NAMALWA (cell line): ENCODE measurements around the gene NINJ2.

Experiments
- DNase-seq: peaks from one replicate; pipeline ENCODE4 v3.0.0-alpha.2; 2015; ENCODE audit warnings: low spot score

NINJ2 gene

DNA sequence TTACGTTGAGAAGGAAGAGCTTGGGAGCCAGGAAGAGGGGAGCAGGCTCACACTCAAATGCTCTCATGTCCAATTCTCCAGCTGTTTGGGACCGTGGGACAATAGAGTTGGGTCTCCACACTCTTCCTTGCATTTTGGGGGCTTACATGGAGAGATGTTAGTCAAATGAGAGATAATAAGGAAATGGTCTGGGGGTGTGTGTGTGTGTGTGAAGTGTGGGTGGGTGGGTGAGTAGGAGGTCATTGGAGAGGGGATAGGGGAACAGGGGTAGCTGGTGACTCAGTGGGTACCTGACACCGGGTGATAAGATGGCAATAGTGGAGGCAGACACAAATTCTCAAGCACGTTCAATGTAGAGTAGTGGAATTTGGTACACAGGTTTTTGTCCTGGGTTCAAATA lies 135.5 kb downstream of the NINJ2 start:
- no peak for DNase-seq

DNA sequence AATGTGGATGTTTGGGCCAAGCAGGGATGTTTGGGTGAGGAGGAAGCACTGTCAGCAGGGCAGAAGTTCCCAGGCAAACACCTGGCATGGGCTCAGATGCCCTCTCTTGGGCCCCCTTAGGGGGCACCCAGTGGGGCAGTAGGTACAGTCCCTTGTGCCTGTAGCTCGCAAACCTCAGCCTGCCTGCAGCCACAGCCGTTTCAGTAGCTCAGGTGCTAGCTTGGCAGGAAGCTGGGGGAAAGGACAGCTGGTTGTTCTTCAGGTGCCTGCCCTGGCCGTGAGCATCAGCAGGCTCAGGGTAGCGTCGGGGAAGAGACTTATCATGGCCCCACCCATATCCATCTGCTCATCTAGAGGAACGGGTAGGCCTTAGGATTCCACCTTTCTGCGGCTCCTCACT lies 136.0 kb downstream of the NINJ2 start:
- DNase-seq = no peak

DNA sequence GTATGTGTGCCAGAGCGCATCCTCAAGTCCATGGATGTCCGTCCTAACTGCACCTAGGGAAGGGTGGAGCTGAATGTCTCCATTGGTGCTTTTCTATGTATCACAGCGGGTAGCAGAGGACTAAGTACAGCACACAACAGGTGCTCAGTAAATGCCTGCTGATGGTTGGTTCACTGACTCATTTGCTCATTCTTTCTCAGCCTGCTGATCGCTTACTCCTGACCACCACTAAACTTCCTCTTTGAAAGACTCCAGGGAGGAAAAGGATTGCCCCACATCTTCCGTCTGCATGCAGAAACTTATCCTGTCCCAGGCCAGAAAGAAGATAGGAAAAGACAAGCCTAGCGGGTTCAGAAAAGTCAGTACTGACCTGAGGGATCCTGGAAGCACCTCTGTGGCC lies 137.2 kb downstream of the NINJ2 start:
- no peak for DNase-seq

DNA sequence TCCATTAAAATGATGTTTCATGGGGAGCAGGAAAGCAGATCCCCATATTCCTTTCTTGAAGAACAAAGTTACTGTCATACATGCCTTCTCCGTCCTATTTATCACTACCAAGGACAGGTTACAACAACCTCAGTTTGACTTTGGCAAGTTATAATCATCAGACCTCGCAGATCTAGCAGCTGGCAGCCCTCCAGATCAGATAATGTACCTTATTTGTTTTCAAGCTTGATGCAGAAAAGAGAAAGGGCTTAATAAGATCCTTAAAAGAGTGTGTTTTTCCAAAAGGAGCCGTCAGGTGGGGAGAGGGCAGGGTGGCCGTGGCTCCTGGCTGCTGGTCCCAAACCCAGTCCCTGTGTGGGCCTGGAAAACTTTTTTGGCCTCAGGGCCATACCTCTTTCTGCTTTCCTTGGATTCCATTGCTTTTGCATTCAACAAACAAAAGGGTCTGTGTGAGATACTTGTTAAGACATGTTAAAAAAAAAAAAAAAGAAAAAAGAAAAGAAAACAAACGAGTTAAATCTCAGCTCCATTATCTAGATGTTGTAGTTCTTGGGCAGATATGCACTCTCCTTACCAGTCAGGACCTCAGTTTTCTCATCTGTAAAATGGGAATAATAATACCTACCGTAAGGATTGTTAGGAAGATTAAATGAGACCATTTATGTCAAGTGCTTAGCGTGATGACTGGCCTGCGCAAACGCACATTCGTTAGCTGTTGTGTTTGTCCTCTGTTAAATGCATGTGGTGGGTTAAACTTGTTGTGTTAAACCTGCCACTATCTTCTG lies 138.9 kb downstream of the NINJ2 start:
- no peak for DNase-seq

DNA sequence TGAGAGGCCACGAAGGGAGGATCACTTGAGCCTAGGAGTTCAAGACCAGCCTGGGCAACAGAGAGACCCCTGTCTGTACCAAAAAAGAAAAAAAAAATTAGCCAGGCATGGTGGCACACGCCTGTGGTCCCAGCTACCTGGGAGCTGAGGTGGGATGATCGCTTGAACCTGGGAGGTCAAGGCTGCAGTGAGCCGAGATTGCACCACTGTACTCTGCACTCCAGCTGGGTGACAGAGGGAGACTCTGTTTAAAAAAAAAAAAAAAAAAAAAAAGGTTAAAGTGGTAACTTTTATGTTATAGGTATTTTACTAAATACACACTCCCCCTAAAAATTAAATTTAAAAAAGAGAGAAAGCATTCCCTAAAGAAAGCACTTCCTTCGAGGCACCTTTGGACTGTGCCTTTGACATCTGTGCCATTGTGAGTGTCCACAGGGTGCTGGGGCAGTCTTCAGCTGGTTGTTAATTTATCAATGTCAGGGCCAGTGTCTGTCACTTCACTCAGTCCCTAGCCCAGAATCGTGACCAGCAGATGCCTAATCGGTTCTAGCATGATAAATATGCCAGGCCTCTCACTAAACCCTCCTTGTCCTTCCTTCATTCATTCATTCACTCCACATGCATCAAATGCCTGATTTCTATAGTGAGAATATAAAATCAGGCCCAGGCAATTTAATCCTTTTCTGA lies 140.4 kb downstream of the NINJ2 start:
- DNase-seq = no peak

DNA sequence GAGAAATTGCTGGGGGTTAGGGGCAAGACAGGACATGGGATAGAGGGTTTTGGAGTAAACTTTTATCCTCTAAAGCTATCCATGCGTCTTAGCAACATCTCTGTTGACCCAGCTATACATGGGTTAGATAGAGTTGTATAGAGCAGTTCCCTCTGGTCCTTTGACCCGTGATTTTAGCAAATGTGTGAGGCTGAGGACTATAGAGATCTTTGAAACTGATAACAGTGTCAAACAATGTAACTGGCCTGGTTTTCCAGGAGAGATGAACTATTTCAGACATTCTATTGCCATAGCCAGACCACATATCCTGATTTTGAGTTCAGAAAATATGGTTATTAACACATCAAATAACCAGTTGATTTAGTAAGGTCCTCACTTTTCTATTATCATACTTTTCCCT lies 143.1 kb downstream of the NINJ2 start:
- DNase-seq = no peak

DNA sequence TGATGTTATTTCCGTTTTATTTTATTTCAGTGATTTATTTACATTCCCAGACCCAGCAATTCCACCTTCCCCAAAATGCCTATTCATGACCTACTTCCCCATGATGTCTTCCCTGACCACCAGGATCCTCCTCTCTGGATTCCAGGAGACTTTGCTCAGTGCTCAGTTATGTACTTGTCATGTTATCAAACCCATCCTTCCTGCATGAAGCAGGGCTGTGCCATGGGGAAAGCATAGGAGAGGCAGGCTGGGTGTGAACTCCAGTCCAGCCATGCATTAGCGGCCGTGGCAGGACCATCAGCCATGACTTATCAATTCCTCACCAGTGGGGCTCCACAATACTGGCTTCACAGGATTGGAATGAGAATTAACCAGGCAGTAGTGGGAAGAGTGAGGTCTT lies 145.7 kb downstream of the NINJ2 start:
- no peak for DNase-seq
